Lower leg skin (tissue), 3 donors: ENCODE measurements around the gene C19orf47.

Experiments
- CTCF ChIP-seq, 3 donors: fragments of 450-650 bp; IDR thresholded peaks; one replicate each; pipeline ENCODE4 v1.5.1; 2016; ENCODE audit warnings: antibody characterized with exemption in 3 of 3, mild to moderate bottlenecking in 3 of 3, moderate library complexity in 2 of 3
- POLR2A ChIP-seq, 2 donors: fragments of 450-650 bp; IDR thresholded peaks; one replicate each; pipeline ENCODE4 v1.6.1; 2016 to 2017; ENCODE audit warnings: antibody characterized with exemption in 2 of 2, mild to moderate bottlenecking in 1 of 2, moderate library complexity in 1 of 2

- TF ChIP-seq CTCF (IDR thresholded peaks at IDR 0.05) (no peak), POLR2A (IDR thresholded peaks at IDR 0.05) (no peak)
Observed at GRCh38 chr19:40279761-40280607, 68.2 kb downstream of the C19orf47 start.
